Keratinocyte (primary cell): ENCODE results near the gene FKBP10. TPM values are rescaled to one million over a fixed set of nuclear protein-coding genes. Genes with fewer than 3 reads are reported as not detected.
"Not testable (repeated sequence)": the region's sequence is repeated elsewhere in the genome, so short reads cannot be mapped to it uniquely, and the experiment has no call there.

Experiments used
- DNase-seq: peaks from one replicate; pipeline ENCODE4 v3.0.0-alpha.2; 2011; ENCODE audit warnings: low read depth, missing footprints, low spot score
- FAIRE-seq: peaks from 2 replicates; lab custom pipeline; 2011; peaks lifted over from hg19 to GRCh38; lab: Jason Lieb, UNC
- H2AFZ ChIP-seq: 2 replicates; pipeline ENCODE4 v1.6.0; 2012; ENCODE audit warnings: low read length, control low read depth, inconsistent platforms; ENCODE audit not compliant: control insufficient read depth
- H3K27ac ChIP-seq: 2 replicates; pipeline ENCODE4 v1.5.1; 2011; ENCODE audit warnings: low read length; ENCODE audit not compliant: control insufficient read depth, insufficient read depth
- H3K27me3 ChIP-seq: 3 replicates; pipeline ENCODE4 v1.6.0; 2011; ENCODE audit warnings: low read length; ENCODE audit not compliant: control insufficient read depth, insufficient read depth; ENCODE audit errors: extremely low read depth
- H3K36me3 ChIP-seq, 2 experiments: 2 replicates in 1 of 2; 3 replicates in 1 of 2; pipeline ENCODE4 v1.5.1; 2011; ENCODE audit warnings: low read length in 2 of 2, mild to moderate bottlenecking in 1 of 2; ENCODE audit not compliant: control insufficient read depth in 2 of 2, insufficient read depth in 2 of 2; ENCODE audit errors: extremely low read depth in 1 of 2
- H3K4me1 ChIP-seq: 3 replicates; pipeline ENCODE4 v1.5.1; 2011; ENCODE audit warnings: low read length; ENCODE audit not compliant: control insufficient read depth, insufficient read depth; ENCODE audit errors: extremely low read depth
- H3K4me2 ChIP-seq: 3 replicates; pipeline ENCODE4 v1.6.0; 2011; ENCODE audit warnings: low read depth, low read length; ENCODE audit not compliant: control insufficient read depth, insufficient read depth; ENCODE audit errors: extremely low read depth
- H3K4me3 ChIP-seq, 3 experiments: fragments of 200-600 bp in 1 of 3; sonication (generic) in 1 of 3; 2 replicates in 2 of 3; 3 replicates in 1 of 3; pipeline ENCODE4 v1.5.1; 2011 to 2016; ENCODE audit warnings: low read length in 3 of 3, mild to moderate bottlenecking in 3 of 3, control low read depth in 2 of 3, inconsistent platforms in 1 of 3, low read depth in 1 of 3, mixed read lengths in 1 of 3, mixed run types in 1 of 3, moderate library complexity in 1 of 3; ENCODE audit not compliant: control insufficient read depth in 2 of 3, insufficient read depth in 2 of 3; ENCODE audit errors: extremely low read depth in 1 of 3
- H3K79me2 ChIP-seq: 2 replicates; pipeline ENCODE4 v1.6.0; 2012; ENCODE audit warnings: low read length; ENCODE audit not compliant: control insufficient read depth, insufficient read depth
- H3K9ac ChIP-seq: 3 replicates; pipeline ENCODE4 v1.6.0; 2011; ENCODE audit warnings: low read length; ENCODE audit not compliant: control insufficient read depth, insufficient read depth; ENCODE audit errors: extremely low read depth
- H3K9me1 ChIP-seq: 3 replicates; pipeline ENCODE4 v1.6.0; 2011; ENCODE audit warnings: low read length; ENCODE audit not compliant: control insufficient read depth, insufficient read depth; ENCODE audit errors: extremely low read depth
- H3K9me3 ChIP-seq: 2 replicates; pipeline ENCODE4 v1.5.1; 2012; ENCODE audit warnings: low read depth, low read length; ENCODE audit not compliant: control insufficient read depth
- H4K20me1 ChIP-seq: 3 replicates; pipeline ENCODE4 v1.6.0; 2011; ENCODE audit warnings: low read length; ENCODE audit not compliant: control insufficient read depth, insufficient read depth; ENCODE audit errors: extremely low read depth
- CTCF ChIP-seq, 3 experiments: IDR thresholded peaks in 1 of 3; conservative IDR thresholded peaks in 1 of 3; optimal IDR thresholded peaks in 1 of 3; 2 replicates in 2 of 3; 3 replicates in 1 of 3; pipeline versions ENCODE3 to v1.5.1; 2011; ENCODE audit warnings: low read length in 3 of 3, mild to moderate bottlenecking in 3 of 3, moderate library complexity in 2 of 3, control low read depth in 1 of 3, inconsistent platforms in 1 of 3; ENCODE audit not compliant: insufficient read depth in 2 of 3; ENCODE audit errors: extremely low read depth in 1 of 3
- EZH2 ChIP-seq: IDR thresholded peaks from one replicate; pipeline ENCODE4 v1.6.1; 2012; ENCODE audit warnings: inconsistent platforms, mild to moderate bottlenecking, low read length, moderate library complexity
- dilution Hi-C: fragments of 300-500 bp; cut with MboI; formaldehyde crosslinking; loops from one replicate; pipeline ENCODE4 v1.7.0; 2020; ENCODE audit warnings: low sequenced_read_pairs; ENCODE audit not compliant: extremely low pct_ligation_motif_present
- polyA plus RNA-seq, 5 experiments: library from polyadenylated mRNA; depleted of rRNA in 3 of 5; stranded (reverse) in 3 of 5; stranded (forward) in 1 of 5; unstranded in 1 of 5; fragments of >200 nt; gene quantifications; 1 replicate in 1 of 5; 2 replicates in 3 of 5; 3 replicates in 1 of 5; pipeline versions ENCODE4 v1.2.1 to v1.2.3, GENCODE V29; 2011 to 2012; ENCODE audit warnings: missing spikeins in 2 of 5, low read depth in 1 of 5, low replicate concordance in 1 of 5

The FKBP10 gene
- polyA plus RNA-seq, 1 donor (not counting 4 experiments of a cell fraction or from before 2014, with no cell fraction given): 0.38 TPM

DNA sequence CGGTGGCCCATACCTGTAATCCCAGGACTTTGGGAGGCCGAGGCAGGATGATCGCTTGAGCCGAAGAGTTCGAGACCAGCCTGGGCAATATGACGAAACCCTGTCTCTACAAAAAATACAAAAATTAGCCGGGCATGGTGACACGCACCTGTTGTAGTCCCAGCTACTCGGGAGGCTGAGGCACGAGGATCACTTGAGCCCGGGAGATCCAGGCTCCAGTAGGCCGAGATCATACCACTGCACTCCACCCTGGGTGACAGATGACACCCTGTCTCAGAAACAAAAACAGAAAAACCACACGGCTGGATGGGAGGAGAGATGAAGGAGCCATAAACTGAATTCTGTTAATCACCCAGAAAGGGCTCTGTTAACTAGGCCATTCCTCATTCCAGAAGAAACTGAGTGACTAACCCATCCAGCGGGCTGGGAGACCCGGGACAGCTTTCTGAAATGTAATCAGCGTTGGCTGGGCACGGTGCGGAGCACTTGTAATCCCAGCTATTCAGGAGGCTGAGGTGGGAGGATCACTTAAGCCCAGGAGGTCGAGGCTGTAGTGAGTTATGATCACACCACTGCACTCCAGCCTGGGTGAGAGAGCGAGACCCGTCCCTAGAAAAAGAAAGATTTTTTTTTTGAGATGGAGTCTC lies 23.9 kb downstream of the FKBP10 start:
- FAIRE-seq: no peak
- Histone ChIP-seq H2AFZ (peak overlapping the region; percentile 91), H3K79me2 (no peaks in the 10 kb centered on the region), H3K27ac (no peak overlapping the region), H3K4me1 (peaks cover 3% of the 10 kb centered on the region), H3K4me3 (peak overlapping the region; percentile 40 to 69 (median 67)), H4K20me1 (no peaks in the 10 kb centered on the region), H3K4me2 (peak overlapping the region; percentile 83), H3K27me3 (peaks cover 4% of the 10 kb centered on the region), H3K9me3 (no peaks in the 10 kb centered on the region), H3K9ac (peak overlapping the region; percentile 50), H3K36me3 (peaks cover 2 to 9% of the 10 kb centered on the region in 2 experiments), H3K9me1 (no peaks in the 10 kb centered on the region)
- DNase-seq: no peak
- TF ChIP-seq CTCF (optimal IDR thresholded peaks at IDR 0.05 in 1 of 3, IDR thresholded peaks at IDR 0.05 in 1 of 3, conservative IDR thresholded peaks at IDR 0.05 in 1 of 3; ENCODE audit: extremely low read depth in 1 of 3, insufficient read depth in 2 of 3, low read length in 3 of 3): no peak
- TF ChIP-seq EZH2: no peak
- dilution Hi-C loops: no loop called here

DNA sequence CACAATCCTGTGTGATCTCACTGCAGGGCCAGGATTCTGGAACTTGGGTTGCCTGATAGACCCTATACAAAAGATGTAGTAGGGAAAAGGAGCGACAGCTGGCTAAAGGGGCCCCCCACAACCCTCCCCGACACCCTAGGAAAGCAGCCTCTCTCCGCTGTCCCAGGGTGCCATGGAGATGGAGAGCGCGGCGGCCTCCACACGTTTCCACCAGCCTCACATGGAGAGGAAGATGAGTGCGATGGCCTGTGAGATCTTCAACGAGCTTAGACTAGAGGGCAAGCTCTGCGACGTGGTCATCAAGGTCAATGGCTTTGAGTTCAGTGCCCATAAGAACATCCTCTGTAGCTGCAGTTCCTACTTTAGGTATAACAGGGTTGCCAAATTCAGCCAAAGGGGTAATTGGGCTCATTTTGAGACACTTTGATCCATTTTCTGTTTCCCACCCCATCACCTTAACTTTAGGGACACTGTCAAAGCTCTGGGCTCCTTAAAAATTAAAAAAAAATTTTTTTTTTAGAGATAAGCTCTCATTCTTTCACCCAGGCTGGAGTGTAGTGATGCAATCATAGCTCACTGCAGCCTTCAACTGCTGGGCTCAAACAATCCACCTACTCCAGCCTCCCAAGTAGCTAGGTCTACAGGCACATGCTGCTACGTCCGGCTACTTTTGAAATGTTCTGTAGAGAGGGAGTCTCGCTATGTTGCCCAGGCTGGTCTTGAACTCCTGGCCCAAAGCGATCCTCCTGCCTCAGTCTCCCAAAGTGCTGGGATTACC lies 25.1 kb downstream of the FKBP10 start, which contains the start of gene KLHL10:
TSS of gene KLHL10 (plus strand) at position 65 of the 778 bp plus-strand sequence. CDS start at position 173, 108 bp downstream.
- Histone ChIP-seq H2AFZ (no peak within 1 kb of the TSS), H3K4me2 (peak within 1 kb of the TSS; percentile 83), H3K27ac (no peak within 1 kb of the TSS), H3K9ac (no peak within 1 kb of the TSS), H3K27me3 (peaks cover 4% of the 10 kb centered on the region), H3K79me2 (no peaks in the 10 kb centered on the region), H3K36me3 (peaks cover 0 to 5% of the 10 kb centered on the region in 2 experiments), H3K4me3 (peak within 1 kb of the TSS in 1 of 3 experiments; percentile 69), H4K20me1 (no peaks in the 10 kb centered on the region), H3K9me1 (no peaks in the 10 kb centered on the region), H3K9me3 (no peaks in the 10 kb centered on the region), H3K4me1 (peaks cover 3% of the 10 kb centered on the region)
- dilution Hi-C loops: no loop called here
- FAIRE-seq (no peak), DNase-seq (no peak)
- TF ChIP-seq EZH2 (no peak), CTCF (optimal IDR thresholded peaks at IDR 0.05 in 1 of 3, IDR thresholded peaks at IDR 0.05 in 1 of 3, conservative IDR thresholded peaks at IDR 0.05 in 1 of 3; ENCODE audit: extremely low read depth in 1 of 3, insufficient read depth in 2 of 3, low read length in 3 of 3) (no peak)

DNA sequence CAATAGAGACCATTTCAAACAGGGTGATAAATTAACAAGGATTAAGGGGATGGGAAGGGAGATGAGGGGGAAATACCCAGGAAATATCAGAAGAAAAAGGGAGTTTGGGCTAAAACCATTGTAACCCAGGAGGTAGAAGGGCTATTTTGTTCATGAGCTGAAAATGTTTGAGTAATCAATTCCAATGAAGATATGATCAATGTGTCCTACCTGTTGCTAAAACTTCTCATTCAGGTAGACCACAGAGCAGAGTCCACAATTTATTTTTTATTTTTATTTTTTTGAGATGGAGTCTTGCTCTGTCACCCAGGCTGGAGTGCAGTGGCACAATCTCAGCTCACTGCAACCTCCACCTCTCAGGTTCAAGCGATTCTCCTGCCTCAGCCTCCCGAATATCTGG lies 26.6 kb downstream of the FKBP10 start:
- FAIRE-seq, H3K9me3 ChIP-seq, H2AFZ ChIP-seq, H3K4me2 ChIP-seq, H3K27ac ChIP-seq, dilution Hi-C loops, H3K9me1 ChIP-seq, H3K4me1 ChIP-seq, H3K27me3 ChIP-seq, H3K79me2 ChIP-seq, H3K4me3 ChIP-seq, DNase-seq, H4K20me1 ChIP-seq, H3K9ac ChIP-seq, H3K36me3 ChIP-seq: not testable (repeated sequence)
